Stimulated activated CD4-positive, alpha-beta T cell treated with anti-CD3 and anti-CD28 coated beads, TNF-alpha, amount 100 ng/mL, for 24 hours (primary cell): ENCODE measurements around the gene NXNL1.
"Not testable (repeated sequence)": the region's sequence is repeated elsewhere in the genome, so short reads cannot be mapped to it uniquely, and the experiment has no call there.

Experiments
- DNase-seq, 3 experiments: peaks; one replicate each; pipeline ENCODE4 v3.0.0-alpha.2; 2020; ENCODE audit warnings: low read depth in 3 of 3

Gene NXNL1

DNA sequence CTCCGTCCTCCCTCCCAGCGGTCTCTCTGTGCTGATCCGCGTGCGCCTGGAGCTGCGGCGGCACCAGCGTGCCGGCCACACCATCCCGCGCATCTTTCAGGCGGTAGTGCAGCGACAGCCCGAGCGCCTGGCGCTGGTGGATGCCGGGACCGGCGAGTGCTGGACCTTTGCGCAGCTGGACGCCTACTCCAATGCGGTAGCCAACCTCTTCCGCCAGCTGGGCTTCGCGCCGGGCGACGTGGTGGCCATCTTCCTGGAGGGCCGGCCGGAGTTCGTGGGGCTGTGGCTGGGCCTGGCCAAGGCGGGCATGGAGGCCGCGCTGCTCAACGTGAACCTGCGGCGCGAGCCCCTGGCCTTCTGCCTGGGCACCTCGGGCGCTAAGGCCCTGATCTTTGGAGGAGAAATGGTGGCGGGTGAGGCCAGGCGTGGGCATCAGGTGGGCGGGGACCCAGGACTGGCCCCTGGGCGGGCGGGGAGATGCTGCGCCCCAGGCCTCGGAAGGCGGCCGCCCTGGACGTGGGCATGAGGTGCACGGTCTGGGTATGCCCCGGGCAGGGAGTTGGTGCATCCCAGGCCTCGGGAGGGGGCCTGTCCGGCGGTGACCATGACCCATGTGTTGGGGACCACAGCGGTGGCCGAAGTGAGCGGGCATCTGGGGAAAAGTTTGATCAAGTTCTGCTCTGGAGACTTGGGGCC is 26.0 kb upstream of the NXNL1 start:
- no peak for DNase-seq

- DNase-seq = no peak
Observed at GRCh38 chr19:17484520-17485185, 23.9 kb upstream of the NXNL1 start.

GRCh38 chr19:17483605-17484002 is 22.9 kb upstream of the NXNL1 start:
- DNase-seq = no peak

DNA sequence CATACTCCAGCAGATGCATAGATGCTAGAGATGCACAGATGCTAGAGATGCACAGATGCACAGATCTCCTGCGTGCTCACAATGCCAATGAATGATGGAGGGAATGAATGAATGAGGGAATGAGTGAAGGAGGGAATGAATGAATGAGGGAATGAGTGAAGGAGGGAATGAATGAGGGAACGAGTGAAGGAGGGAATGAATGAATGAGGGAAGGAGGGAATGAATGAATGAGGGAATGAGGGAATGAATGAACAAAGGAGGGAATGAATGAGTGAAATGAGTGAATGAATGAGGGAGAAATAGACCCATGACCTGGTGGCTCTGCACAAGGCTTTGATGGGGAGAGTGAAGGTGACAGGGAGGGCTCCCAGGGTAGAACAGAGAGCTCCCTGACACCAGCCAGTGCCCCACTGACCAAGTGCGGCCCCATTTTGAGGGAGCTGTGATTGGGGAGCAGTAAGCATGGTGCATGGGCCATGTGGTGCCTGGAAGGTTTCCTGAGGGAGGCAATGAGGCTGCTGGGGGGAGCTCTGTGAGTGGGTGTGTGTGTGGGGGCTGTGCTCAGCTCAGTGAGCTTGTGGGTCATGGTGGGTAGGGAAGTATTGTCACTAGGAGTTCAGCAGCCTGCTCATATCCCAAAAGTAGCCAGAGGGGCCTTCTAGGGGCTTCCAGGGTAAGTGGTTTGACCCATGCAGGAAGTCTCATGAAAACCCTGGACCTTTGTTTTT is 22.3 kb upstream of the NXNL1 start:
- DNase-seq = no peak

DNA sequence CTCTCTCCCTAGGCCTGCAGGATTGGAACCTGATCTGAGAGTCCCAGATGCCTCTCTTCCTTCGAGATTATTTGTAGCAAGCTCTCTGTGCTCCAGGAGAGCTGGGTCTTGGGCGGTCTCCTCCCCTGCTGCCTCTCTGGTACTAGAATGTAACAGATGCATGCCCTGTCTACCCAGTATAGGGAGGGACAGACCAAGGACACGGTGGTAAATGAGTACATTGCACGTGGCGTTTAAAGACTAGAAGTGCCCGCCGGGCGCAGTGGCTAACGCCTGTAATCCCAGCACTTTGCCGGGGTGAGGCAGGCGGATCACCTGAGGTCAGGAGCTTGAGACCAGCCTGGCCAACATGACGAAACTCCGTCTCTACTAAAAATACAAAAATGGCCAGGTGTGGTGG is 21.3 kb upstream of the NXNL1 start:
- no peak for DNase-seq

DNA sequence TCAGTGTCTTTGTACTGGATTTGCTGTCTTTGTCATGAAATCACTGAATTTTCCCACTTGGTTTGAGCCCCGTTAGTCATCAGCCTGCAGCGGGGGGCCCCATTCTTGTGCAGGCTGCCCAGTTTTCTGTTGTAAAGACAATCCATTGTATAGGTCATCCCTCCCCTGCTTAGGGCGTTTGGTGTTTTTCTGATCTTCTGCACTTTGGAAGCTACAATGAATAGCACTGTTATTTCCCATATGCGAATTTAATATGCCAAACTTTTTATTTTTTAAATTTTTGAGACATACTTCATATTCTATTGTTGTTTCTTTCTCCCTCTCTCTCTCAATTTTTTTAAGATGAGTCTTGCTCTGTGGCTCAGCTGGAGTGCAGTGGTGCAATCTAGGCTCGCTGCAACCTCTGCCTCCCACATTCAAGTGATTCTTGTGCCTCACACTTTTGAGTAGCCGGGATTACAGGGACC is 18.6 kb upstream of the NXNL1 start:
- DNase-seq = no peak

- DNase-seq = no peak
Observed at GRCh38 chr19:17475541-17476115, 14.9 kb upstream of the NXNL1 start.

GRCh38 chr19:17475011-17475540 is 14.3 kb upstream of the NXNL1 start:
- not testable (repeated sequence) for DNase-seq

- DNase-seq = no peak
Observed at GRCh38 chr19:17473041-17473440, 12.3 kb upstream of the NXNL1 start.

GRCh38 chr19:17471410-17472125 is 10.8 kb upstream of the NXNL1 start:
- DNase-seq = no peak

DNA sequence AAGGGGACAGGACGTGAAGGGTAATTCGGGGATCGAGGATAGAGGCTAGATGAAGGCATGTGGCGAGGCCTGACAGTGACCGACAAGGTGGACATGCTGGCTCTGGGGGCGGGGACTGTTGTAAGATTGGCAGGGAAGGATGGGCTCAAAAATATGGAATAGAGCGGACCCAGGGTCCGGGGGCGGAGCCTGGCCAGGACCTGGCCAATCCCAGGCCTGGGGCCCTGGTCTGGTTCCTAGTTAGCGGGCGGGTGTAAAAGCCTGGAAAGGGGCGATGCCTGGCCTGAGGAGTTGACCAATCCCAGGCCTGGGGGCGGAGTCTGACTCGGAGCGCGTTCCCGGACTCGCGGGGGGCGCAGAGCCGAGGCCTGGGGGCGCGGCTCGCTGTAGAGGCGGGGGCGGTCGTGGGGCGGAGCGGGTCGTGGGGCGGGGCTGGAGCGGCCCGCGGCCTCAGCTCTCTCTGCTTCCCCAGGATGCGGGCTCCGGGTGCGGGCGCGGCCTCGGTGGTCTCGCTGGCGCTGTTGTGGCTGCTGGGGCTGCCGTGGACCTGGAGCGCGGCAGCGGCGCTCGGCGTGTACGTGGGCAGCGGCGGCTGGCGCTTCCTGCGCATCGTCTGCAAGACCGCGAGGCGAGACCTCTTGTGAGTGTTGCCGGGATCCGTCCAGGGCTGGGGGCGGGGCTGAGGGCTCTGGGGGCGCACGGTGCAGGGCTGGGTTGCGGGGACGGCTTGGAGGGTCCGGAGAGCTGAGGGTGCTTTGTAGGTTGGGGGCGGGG is 9.5 kb upstream of the NXNL1 start, which contains the start of gene SLC27A1:
TSS of gene SLC27A1 (plus strand) at position 457 of the 774 bp plus-strand sequence. CDS start at position 474, 17 bp downstream.
- peak; percentile 74 to 92 (median 78) for DNase-seq

- peak; percentile 71 to 91 (median 83) for DNase-seq
Observed at GRCh38 chr19:17469481-17470067, 8.8 kb upstream of the NXNL1 start.

DNA sequence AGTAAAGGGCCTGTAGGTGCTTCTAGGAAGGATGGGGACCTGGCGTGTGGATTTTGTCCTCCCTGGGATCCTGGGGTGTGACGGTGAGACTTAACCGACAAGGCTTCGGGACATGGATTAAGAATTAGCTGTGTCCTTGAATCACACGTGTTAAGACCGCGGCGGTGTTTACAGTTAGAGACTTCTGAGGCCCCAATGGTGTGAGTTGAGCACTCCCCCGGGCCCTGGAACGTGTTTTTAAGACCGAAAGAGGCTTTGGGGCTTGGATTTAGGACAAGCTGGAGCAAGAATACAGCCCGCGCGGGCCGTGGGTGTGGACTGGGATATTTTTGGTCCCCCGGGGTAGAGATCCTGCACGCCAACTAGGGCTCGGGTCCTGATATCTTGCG is 8.4 kb upstream of the NXNL1 start:
- DNase-seq = no peak

DNA sequence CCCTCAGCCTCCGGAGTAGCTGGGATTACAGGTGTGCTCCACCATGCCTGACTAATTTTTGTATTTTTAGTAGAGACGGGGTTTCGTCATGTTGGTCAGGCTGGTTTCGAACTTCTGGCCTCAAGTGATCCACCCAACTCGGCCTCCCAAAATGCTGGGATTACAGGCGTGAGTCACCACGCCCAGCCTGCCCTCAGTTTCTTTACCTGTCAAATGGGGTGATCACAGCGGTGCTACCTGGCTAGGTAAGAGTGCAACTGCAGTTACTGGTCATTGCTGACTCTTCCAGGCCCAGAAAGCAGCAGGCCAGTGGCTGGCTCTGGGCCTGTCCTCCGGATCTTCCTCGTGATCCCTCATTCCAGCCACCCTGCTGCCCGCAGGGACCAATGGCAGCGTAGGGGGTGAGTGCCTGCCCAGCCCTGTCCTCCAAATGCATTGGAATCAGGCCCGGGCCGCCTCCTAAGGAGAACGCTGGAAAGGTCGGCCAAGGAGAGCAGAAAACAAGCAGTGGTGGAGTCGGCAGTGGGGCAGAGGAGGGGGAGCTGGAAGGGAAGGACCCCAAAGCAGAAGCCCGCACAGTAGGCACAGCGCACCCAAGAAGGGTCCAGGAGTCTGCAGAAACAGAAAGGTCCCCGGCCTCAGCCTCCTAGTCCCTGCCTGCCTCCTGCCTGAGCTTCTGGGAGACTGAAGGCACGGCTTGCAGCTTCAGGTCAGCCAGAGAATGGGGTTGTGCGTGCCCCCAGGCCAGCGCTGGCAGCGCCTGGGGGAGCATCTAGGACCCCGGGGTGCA is 7.8 kb upstream of the NXNL1 start:
- no peak for DNase-seq

DNA sequence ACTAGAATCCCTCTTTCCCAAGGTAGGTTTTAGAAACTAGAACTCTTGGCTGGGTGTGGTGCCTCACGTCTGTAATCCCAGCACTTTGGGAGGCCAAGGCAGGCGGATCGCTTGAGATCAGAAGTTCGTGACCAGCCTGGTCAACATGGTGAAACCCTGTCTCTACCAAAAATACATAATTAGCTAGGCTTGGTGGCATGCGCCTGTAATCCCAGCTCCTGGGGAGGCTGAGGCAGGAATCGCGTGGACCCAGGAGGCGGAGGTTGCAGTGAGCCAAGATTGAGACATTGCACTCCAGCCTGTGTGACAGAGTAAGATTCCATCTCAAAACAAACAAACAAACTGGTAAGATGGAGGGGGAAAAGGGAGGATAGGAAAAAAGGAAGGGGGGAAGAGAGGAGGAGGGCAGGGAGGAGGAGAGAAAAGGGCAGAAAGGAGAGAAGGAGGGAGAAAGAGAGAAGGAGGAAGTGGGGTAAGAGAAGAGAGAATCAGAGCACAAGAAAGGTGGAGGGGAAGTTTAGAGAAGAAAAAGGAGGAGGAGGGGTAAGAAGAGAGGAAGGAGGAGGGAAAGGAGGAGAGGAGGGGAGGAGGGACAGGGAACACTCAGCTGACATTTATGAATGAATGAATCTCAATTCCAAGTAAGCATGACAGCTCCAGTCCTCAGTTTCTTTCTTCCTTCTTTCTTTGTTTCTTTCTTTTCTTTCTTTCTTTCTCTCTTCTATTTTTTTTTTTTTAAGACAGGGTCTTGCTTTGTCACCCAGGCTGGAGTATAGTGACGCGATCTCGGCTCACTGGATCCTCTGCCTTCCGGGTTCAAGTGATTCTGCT is 7.0 kb upstream of the NXNL1 start:
- DNase-seq = no peak

- DNase-seq = no peak
Observed at GRCh38 chr19:17466487-17466850, 5.7 kb upstream of the NXNL1 start.

DNA sequence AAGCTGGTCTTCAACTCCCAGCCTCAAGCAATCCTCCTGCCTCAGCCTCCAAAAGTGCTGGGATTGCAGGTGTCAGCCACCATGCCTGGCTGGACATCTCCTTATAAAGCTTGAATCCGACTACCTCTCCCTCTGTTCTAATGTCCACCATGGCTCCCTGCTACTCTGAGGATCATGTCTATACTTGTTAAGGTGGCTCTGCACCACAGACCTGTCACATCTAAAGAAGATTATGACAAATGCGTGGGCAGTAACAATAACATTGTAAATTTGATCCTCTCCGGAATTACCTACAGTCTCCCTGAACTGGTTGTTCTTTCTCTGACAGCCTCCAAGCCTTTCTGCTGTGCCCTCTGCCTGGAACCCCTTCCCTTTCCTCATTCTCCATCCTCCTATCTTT is 1.8 kb downstream of the NXNL1 start:
- DNase-seq = no peak

GRCh38 chr19:17457616-17458015 is 3.1 kb downstream of the NXNL1 start:
- no peak for DNase-seq

- no peak for DNase-seq
Observed at GRCh38 chr19:17456127-17456526, 4.6 kb downstream of the NXNL1 start.
